Epithelial cell of proximal tubule (primary cell): Measurements from ENCODE around the gene MYCBP2. TPM values are rescaled to one million over a fixed set of nuclear protein-coding genes. Genes with fewer than 3 reads are reported as not detected.

ENCODE experiments used
- DNase-seq: peaks from one replicate; pipeline ENCODE4 v3.0.0-alpha.2; 2011; ENCODE audit warnings: low read depth
- H3K4me3 ChIP-seq: 2 replicates; pipeline ENCODE4 v1.5.1; 2011; ENCODE audit warnings: low read depth, mild to moderate bottlenecking, low read length
- total RNA-seq: library from RNA; depleted of rRNA; stranded (reverse); fragments of >200 nt; gene quantifications from 2 replicates; pipeline ENCODE4 v1.2.3, GENCODE V29; 2015
- TF ChIP-seq, protein P1 (sequence below): conservative IDR thresholded peaks from 2 replicates; pipeline ENCODE4 v1.5.1; 2012; ENCODE audit warnings: low read depth, mild to moderate bottlenecking, low read length

The MYCBP2 gene
- total RNA-seq, 1 donor from 2014 or later, result 32.3 TPM

DNA sequence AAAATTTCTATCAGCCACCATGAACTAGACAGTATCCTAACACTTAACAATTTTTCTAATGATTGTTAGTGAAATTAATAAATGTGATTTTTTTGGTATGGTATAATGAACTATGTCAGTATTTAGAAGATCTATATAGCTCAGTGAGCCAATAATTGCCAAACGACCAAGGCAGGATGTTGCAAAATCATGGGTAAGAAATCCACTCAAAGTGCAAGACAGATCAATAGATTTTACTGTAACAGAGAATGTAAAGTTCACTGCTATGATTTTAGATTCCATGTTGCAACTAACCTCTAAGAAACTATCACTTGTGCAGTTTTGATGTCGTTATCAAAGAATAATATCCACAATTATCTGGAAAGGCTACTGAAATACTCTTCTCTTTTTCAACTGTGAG is 44.0 kb upstream of the MYCBP2 start:
- no peak overlapping the region for H3K4me3 ChIP-seq
- TF ChIP-seq, protein P1, sequence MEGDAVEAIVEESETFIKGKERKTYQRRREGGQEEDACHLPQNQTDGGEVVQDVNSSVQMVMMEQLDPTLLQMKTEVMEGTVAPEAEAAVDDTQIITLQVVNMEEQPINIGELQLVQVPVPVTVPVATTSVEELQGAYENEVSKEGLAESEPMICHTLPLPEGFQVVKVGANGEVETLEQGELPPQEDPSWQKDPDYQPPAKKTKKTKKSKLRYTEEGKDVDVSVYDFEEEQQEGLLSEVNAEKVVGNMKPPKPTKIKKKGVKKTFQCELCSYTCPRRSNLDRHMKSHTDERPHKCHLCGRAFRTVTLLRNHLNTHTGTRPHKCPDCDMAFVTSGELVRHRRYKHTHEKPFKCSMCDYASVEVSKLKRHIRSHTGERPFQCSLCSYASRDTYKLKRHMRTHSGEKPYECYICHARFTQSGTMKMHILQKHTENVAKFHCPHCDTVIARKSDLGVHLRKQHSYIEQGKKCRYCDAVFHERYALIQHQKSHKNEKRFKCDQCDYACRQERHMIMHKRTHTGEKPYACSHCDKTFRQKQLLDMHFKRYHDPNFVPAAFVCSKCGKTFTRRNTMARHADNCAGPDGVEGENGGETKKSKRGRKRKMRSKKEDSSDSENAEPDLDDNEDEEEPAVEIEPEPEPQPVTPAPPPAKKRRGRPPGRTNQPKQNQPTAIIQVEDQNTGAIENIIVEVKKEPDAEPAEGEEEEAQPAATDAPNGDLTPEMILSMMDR, result no peak
- no peak for DNase-seq

DNA sequence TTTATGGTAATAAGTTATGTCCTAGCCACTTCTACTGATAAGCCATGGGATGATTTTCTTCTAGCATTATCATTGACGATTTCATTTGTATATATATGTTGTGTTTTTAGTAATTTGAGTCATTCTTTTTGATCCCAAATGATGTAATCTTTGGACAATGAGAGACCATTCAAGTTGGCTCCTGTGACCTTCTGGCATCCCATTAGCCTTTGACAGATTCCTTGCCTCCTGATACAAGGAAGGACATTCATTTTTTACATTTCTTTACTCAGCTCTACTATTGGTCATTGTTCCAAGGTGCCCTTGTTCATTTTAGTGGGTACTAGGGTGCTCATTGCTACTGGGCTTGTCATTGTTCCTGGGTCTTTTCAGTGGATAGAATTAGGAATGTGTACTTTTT is 35.3 kb upstream of the MYCBP2 start:
- TF ChIP-seq, protein P1, result no peak

GRCh38 chr13:77360032-77360685 is 33.3 kb upstream of the MYCBP2 start:
- DNase-seq, result no peak
- no peak overlapping the region for H3K4me3 ChIP-seq
- TF ChIP-seq, protein P1, result no peak

More for the DNA sequence above, 35.3 kb upstream of the MYCBP2 start:
- no peak for DNase-seq
- H3K4me3 ChIP-seq, result no peak overlapping the region

DNA sequence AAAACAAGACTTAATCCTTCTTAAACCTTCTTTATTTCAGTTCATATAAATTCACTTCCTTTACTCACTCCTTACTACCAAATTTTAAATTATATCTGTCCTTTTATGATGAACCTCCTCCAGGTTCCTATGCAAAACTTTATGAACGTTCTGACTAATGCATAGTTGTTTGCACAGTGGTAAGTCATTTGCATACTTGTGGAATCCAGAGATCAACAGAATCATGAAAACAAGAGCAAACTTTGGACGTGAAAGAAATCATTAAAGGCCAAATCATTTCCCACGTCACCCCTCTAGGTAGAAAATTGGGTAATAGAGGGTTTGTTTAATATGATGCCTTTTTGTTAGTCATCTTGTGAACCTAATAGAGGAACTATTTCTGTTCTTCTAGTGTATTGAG is 32.3 kb upstream of the MYCBP2 start:
- no peak overlapping the region for H3K4me3 ChIP-seq
- DNase-seq, result no peak
- TF ChIP-seq, protein P1, result no peak

- no peak overlapping the region for H3K4me3 ChIP-seq
- no peak for DNase-seq
- TF ChIP-seq, protein P1, result no peak
Observed at GRCh38 chr13:77358001-77358400, 31.1 kb upstream of the MYCBP2 start.

- H3K4me3 ChIP-seq, result no peak overlapping the region
Observed at GRCh38 chr13:77356155-77356554, 29.3 kb upstream of the MYCBP2 start.

More at GRCh38 chr13:77356155-77356554, 29.3 kb upstream of the MYCBP2 start:
- no peak for DNase-seq
- TF ChIP-seq, protein P1, result no peak
